Transverse colon (tissue), 4 donors: ENCODE measurements around the gene AIF1L. TPM values are rescaled to one million over a fixed set of nuclear protein-coding genes. Genes with fewer than 3 reads are reported as not detected.

Experiments used
- DNase-seq: peaks from one replicate; pipeline ENCODE4 v3.0.0-alpha.2; 2019
- H3K27ac ChIP-seq, 4 donors: fragments of 200-600 bp; sonication (generic); 2 replicates each; pipeline ENCODE4 v1.5.1; 2016 to 2018; ENCODE audit warnings: inconsistent platforms in 4 of 4
- H3K27me3 ChIP-seq: fragments of 200-600 bp; sonication (generic); 2 replicates; pipeline ENCODE4 v1.5.1; 2017; ENCODE audit warnings: inconsistent platforms
- H3K36me3 ChIP-seq, 4 donors: fragments of 200-600 bp; sonication (generic); 2 replicates each; pipeline ENCODE4 v1.5.1; 2017 to 2019; ENCODE audit warnings: inconsistent platforms in 4 of 4
- H3K4me1 ChIP-seq, 4 donors: fragments of 200-600 bp; sonication (generic); 2 replicates each; pipeline ENCODE4 v1.5.1; 2017 to 2020; ENCODE audit warnings: inconsistent platforms in 4 of 4
- H3K4me3 ChIP-seq, 4 donors: fragments of 200-600 bp; sonication (generic); 1 replicate in 1 of 4; 2 replicates in 3 of 4; pipeline versions ENCODE4 v1.5.1 to v1.6.1; 2017 to 2019; ENCODE audit warnings: inconsistent platforms in 4 of 4
- H3K9me3 ChIP-seq, 2 donors: fragments of 200-600 bp; sonication (generic); 2 replicates each; pipeline ENCODE4 v1.5.1; 2017 to 2019; ENCODE audit warnings: inconsistent platforms in 2 of 2
- CTCF ChIP-seq, 5 experiments: fragments of 200-600 bp in 3 of 5; fragments of 450-650 bp in 2 of 5; sonication (generic) in 3 of 5; IDR thresholded peaks; 1 replicate in 2 of 5; 2 replicates in 3 of 5; pipeline ENCODE4 v1.5.1; 2016 to 2017; ENCODE audit warnings: antibody characterized with exemption in 5 of 5, inconsistent platforms in 3 of 5, mild to moderate bottlenecking in 2 of 5, moderate library complexity in 1 of 5
- EP300 ChIP-seq: sonication (generic); formaldehyde crosslinking; IDR thresholded peaks from one replicate; pipeline ENCODE4 v1.6.1; 2017; ENCODE audit warnings: antibody characterized with exemption, low read depth
- POLR2A ChIP-seq: fragments of 450-650 bp; IDR thresholded peaks from one replicate; pipeline ENCODE4 v1.6.1; 2016; ENCODE audit warnings: antibody characterized with exemption, mild to moderate bottlenecking, moderate library complexity
- POLR2AphosphoS5 ChIP-seq, 3 donors: sonication (generic); formaldehyde crosslinking; IDR thresholded peaks; one replicate each; pipeline ENCODE4 v1.6.1; 2016; ENCODE audit warnings: antibody characterized with exemption in 3 of 3
- WGBS, 2 donors: methylation state at CpG; one replicate each; pipeline ENCODE4 v1.1.5; 2018; ENCODE audit warnings: low coverage in 1 of 2; 5-methylcytosine and 5-hydroxymethylcytosine counted together
- in situ Hi-C, 4 donors: fragments of 200-750 bp; cut with MboI; loops; one replicate each; pipeline versions ENCODE4 v1.15.0 to v1.15.1; 2017; ENCODE audit warnings: low sequenced_read_pairs in 3 of 4, low pct_ligation_motif_present in 1 of 4, low pct_unique_long_range_greater_than_20kb in 1 of 4
- intact Hi-C: fragments of 100-400 bp; cut with DNase I; formaldehyde crosslinking; loops from one replicate; pipeline ENCODE4 v1.15.1; 2023; ENCODE audit warnings: low total_unique reads
- small RNA-seq, 4 donors: library from RNA; depleted of rRNA; stranded (forward); fragments of <200 nt; gene quantifications; one replicate each; pipeline ENCODE3, GENCODE V24; 2016
- total RNA-seq, 4 donors: library from RNA; depleted of rRNA; stranded (reverse); fragments of >200 nt; gene quantifications; one replicate each; pipeline ENCODE4 v1.1.0, GENCODE V29; 2016

AIF1L gene
- total RNA-seq, 4 donors from 2014 or later: 0.75 to 4.4 (median 1.7) TPM

- H3K36me3 ChIP-seq: peaks cover 0 to 28% (median 11%) of the 10 kb centered on the region in 4 donors
- no peak overlapping the region for H3K4me3 ChIP-seq
- intact Hi-C loops (no loop called here), in situ Hi-C loops (loop anchor here in 1 of 4 donors (25.0 kb wide), 1 partner anchor 294 kb away; no protein-coding TSS in a partner anchor)
- peak overlapping the region in 2 of 4 donors; percentile 5 to 55 for H3K27ac ChIP-seq
- WGBS, 2 donors: 80% methylated on average over 4 of the region's 4 CpGs; no CpG with 5 or more reads in 1 of the 2 donors
- no peaks in the 10 kb centered on the region for H3K9me3 ChIP-seq
- no peak for DNase-seq
- H3K27me3 ChIP-seq: no peaks in the 10 kb centered on the region
- TF ChIP-seq EP300 (no peak), POLR2AphosphoS5 (IDR thresholded peaks at IDR 0.05) (no peak), CTCF (IDR thresholded peaks at IDR 0.05) (no peak), POLR2A (no peak)
- peaks cover 0 to 17% (median 8%) of the 10 kb centered on the region in 4 donors for H3K4me1 ChIP-seq
Measured at GRCh38 chr9:131167936-131168335, 71.6 kb downstream of the AIF1L start.

GRCh38 chr9:131169563-131170240 is 73.4 kb downstream of the AIF1L start:
- no peaks in the 10 kb centered on the region for H3K9me3 ChIP-seq
- TF ChIP-seq EP300 (no peak), CTCF (IDR thresholded peaks at IDR 0.05) (no peak), POLR2AphosphoS5 (IDR thresholded peaks at IDR 0.05) (no peak), POLR2A (no peak)
- no peak for DNase-seq
- no peak overlapping the region for H3K27ac ChIP-seq
- 89 to 92% methylated on average over 6 to 7 of the region's 7 CpGs for WGBS, 2 donors
- intact Hi-C loops: no loop called here
- in situ Hi-C loops: loop anchor here in 1 of 4 donors (25.0 kb wide), 1 partner anchor 293 kb away; no protein-coding TSS in a partner anchor
- H3K4me1 ChIP-seq: peaks cover 0 to 17% (median 8%) of the 10 kb centered on the region in 4 donors
- no peak overlapping the region for H3K4me3 ChIP-seq
- peaks cover 0 to 23% (median 6%) of the 10 kb centered on the region in 4 donors for H3K36me3 ChIP-seq
- H3K27me3 ChIP-seq: no peaks in the 10 kb centered on the region

Small RNA genes lying within 50 kb of the gene (small RNA-seq; reads per million reads assigned to genes)
- 0 reads per million in 4 donors for gene RNU6-881P

Other genes starting within 250 kb of the AIF1L start
- not detected for gene QRFP, start 199.7 kb upstream of the AIF1L start, total RNA-seq
- gene FIBCD1, start 157.3 kb upstream of the AIF1L start, total RNA-seq: 10 to 100 TPM in 1 of 4 donors, 1 to 10 TPM in 2, not detected in 1; 1.6 to 54.7 (median 3.3) TPM
- gene LAMC3, start 87.4 kb upstream of the AIF1L start, total RNA-seq: 1 to 10 TPM in 3 of 4 donors, under 1 TPM in 1; 0.82 to 6.6 (median 3.9) TPM
- gene NUP214, start 29.1 kb downstream of the AIF1L start, total RNA-seq: 100 to 1,000 TPM in 2 of 4 donors, 10 to 100 TPM in 2; 48.3 to 152 (median 85.9) TPM
- 1 to 10 TPM in 3 of 4 donors, under 1 TPM in 1; 1.00 to 3.4 (median 2.2) TPM for gene FAM78A, start 180.0 kb downstream of the AIF1L start, total RNA-seq
- 10 to 100 TPM in 1 of 4 donors, 1 to 10 TPM in 3; 3.0 to 10.3 (median 4.1) TPM for gene PLPP7, start 193.2 kb downstream of the AIF1L start, total RNA-seq